Measurements from ENCODE around the gene SNRNP48. TPM values are rescaled to one million over a fixed set of nuclear protein-coding genes. Genes with fewer than 3 reads are reported as not detected.

SNRNP48 gene
- total RNA-seq, 4 donors from 2014 or later, result 11.5 to 27.2 (median 16.5) TPM

- H3K27ac ChIP-seq, result peak overlapping the region in 2 of 4 donors; percentile 53 to 70
- no peak for TF ChIP-seq POLR2A (IDR thresholded peaks at IDR 0.05)
- no peaks in the 10 kb centered on the region for H3K27me3 ChIP-seq
- H3K9me3 ChIP-seq, result no peaks in the 10 kb centered on the region
- no peak overlapping the region for H3K4me3 ChIP-seq
- no peaks in the 10 kb centered on the region for H3K36me3 ChIP-seq
- H3K4me1 ChIP-seq, result peaks cover 0 to 11% (median 2%) of the 10 kb centered on the region in 4 donors
- peak in 1 of 3 donors; percentile 66 for DNase-seq
Observed at GRCh38 chr6:7644417-7644816, 54.4 kb downstream of the SNRNP48 start.

GRCh38 chr6:7646394-7646793 is 56.4 kb downstream of the SNRNP48 start:
- Histone ChIP-seq H3K27ac (no peak overlapping the region), H3K9me3 (no peaks in the 10 kb centered on the region), H3K27me3 (no peaks in the 10 kb centered on the region), H3K36me3 (no peaks in the 10 kb centered on the region), H3K4me3 (no peak overlapping the region), H3K4me1 (peaks cover 0 to 7% (median 1%) of the 10 kb centered on the region in 4 donors)
- TF ChIP-seq CTCF (IDR thresholded peaks at IDR 0.05) (no peak), POLR2A (IDR thresholded peaks at IDR 0.05) (no peak)
- DNase-seq, result no peak

- no peaks in the 10 kb centered on the region for H3K9me3 ChIP-seq
- no peaks in the 10 kb centered on the region for H3K36me3 ChIP-seq
- no peak overlapping the region for H3K4me3 ChIP-seq
- DNase-seq, result no peak
- no peak for TF ChIP-seq POLR2A (IDR thresholded peaks at IDR 0.05)
- TF ChIP-seq CTCF (IDR thresholded peaks at IDR 0.05), result no peak
- peaks cover 0 to 2% (median 0%) of the 10 kb centered on the region in 4 donors for H3K4me1 ChIP-seq
- no peak overlapping the region for H3K27ac ChIP-seq
- H3K27me3 ChIP-seq, result no peaks in the 10 kb centered on the region
Observed at GRCh38 chr6:7647504-7647903, 57.5 kb downstream of the SNRNP48 start.

GRCh38 chr6:7649037-7649810 is 59.2 kb downstream of the SNRNP48 start:
- Histone ChIP-seq H3K27me3 (no peaks in the 10 kb centered on the region), H3K4me3 (no peak overlapping the region), H3K36me3 (no peaks in the 10 kb centered on the region), H3K9me3 (no peaks in the 10 kb centered on the region), H3K27ac (no peak overlapping the region), H3K4me1 (no peaks in the 10 kb centered on the region)
- DNase-seq, result no peak
- TF ChIP-seq POLR2A (IDR thresholded peaks at IDR 0.05) (no peak), CTCF (IDR thresholded peaks at IDR 0.05) (no peak)

- no peaks in the 10 kb centered on the region for H3K27me3 ChIP-seq
- TF ChIP-seq CTCF (IDR thresholded peaks at IDR 0.05) (no peak), POLR2A (IDR thresholded peaks at IDR 0.05) (no peak)
- no peak overlapping the region for H3K27ac ChIP-seq
- H3K9me3 ChIP-seq, result no peaks in the 10 kb centered on the region
- DNase-seq, result no peak
- H3K4me3 ChIP-seq, result no peak overlapping the region
- H3K4me1 ChIP-seq, result no peaks in the 10 kb centered on the region
- H3K36me3 ChIP-seq, result no peaks in the 10 kb centered on the region
Observed at GRCh38 chr6:7650878-7651277, 60.9 kb downstream of the SNRNP48 start.

- H3K4me3 ChIP-seq, result no peak overlapping the region
- H3K27ac ChIP-seq, result no peak overlapping the region
- no peaks in the 10 kb centered on the region for H3K27me3 ChIP-seq
- H3K36me3 ChIP-seq, result no peaks in the 10 kb centered on the region
- no peak for TF ChIP-seq CTCF (IDR thresholded peaks at IDR 0.05)
- no peak for TF ChIP-seq POLR2A (IDR thresholded peaks at IDR 0.05)
- H3K9me3 ChIP-seq, result no peaks in the 10 kb centered on the region
- no peak for DNase-seq
- H3K4me1 ChIP-seq, result no peaks in the 10 kb centered on the region
Observed at GRCh38 chr6:7652957-7653356, 63.0 kb downstream of the SNRNP48 start.
